GM21786 (cell line): ENCODE data around the gene BTK.
A peak's percentile ranks its signal among the peaks of the same experiment; 100 is the strongest.

Experiments used
- ATAC-seq: cut with Tn5 transposase; IDR thresholded peaks from one replicate; pipeline ENCODE4 v1.9.1; 2021; ENCODE audit not compliant: unreplicated experiment

Gene BTK

GRCh38 chrX:101385795-101386541 lies at the start of gene BTK:
Gene BTK (minus strand): TSS chrX:101386191. CDS start chrX:101375284, 10,907 bp downstream.
- ATAC-seq: peak; percentile 61

DNA sequence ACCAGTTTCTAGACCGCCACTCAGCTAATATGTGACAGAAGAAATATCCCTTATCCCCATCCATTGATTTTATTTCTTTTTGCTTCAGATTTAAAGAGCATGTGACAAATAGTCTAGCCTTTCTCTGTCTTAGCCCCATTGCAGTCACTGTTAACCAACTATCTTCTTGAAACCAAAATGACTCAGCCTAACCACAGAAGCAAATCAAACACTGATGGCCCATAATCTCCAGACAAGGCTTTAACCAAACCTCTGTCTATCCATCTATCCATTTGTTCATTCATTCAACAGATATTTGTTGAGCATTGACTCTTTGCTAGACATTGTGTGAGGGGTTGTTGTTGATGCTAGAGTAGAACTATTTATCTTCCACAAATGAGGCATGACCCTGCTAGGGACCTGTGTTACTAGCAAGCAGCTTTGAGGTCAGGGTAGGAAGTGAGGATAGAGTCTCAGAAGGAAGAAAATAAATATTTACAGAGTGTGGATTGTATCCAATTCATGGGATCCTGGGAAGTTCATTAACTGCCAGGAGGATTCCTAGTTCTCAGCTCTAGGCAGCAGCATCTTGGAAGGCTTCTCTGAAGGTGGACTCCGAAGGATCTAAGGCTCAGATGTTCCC lies 44.6 kb upstream of the BTK start:
- ATAC-seq: peak; percentile 93

GRCh38 chrX:101429934-101430333 lies 43.9 kb upstream of the BTK start:
- ATAC-seq: peak; percentile 40

DNA sequence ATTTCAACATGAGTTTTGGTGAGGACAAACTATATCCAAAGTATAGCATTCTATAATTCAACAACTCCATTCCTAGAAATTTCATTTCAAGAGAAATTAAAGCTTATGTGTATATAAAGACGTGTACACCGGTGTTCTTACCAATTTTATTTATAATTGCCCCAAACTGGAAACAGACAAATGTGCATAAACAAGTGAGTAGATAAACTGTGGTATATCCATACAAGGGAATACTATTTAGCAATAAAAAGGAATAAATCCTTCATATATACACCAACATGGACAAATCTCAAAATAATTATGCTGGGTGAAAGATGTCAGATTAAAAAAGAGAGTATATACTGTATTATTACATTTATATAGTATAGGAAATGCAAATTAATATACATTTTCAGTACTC lies 42.0 kb upstream of the BTK start:
- ATAC-seq: no peak

- ATAC-seq: no peak
Observed at GRCh38 chrX:101419489-101419888, 33.5 kb upstream of the BTK start.

DNA sequence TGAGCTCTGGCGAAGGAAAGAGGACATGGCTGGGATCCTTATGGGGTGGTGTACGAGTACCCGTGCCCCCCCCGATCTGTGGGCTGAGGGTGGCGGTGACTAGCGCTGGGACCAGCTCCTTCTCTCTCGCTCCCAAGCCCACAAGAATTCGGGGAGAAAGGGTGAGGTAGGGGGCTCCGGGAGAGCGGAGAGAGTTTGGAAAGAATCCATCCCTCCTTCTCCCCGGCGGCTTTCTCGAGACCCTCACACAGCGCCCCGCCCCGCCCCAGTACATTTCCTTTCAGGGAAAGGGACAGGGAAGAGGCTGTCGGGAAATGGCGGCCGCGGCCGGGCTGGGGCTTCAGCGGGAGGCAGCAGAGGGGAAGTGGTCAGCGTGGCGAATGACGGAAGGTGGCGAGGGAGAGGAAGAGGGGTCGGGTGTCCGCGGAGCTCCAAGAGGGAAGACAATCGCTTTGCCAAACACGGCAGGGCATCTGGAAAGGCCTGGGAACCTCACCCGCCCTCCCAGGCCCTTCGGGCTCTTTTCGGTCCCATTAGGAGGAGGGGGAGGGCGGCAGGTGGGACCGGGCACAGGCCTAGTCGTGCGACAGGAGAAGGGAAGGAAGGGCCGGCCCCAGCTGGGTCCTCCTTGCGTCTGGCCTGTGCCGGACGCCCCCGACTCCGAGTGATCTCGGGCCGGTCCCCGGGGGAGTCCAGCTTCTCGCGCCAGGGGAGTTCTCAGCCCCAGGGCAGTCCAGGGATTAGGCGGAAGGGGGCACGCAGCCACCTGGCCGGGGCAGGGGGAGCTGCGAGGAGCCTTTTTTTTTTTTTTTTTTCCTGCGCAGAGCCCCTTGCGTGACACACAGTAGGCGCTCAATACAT lies 32.2 kb upstream of the BTK start:
- ATAC-seq: peak; percentile 36

- no peak for ATAC-seq
Observed at GRCh38 chrX:101417190-101417589, 31.2 kb upstream of the BTK start.

DNA sequence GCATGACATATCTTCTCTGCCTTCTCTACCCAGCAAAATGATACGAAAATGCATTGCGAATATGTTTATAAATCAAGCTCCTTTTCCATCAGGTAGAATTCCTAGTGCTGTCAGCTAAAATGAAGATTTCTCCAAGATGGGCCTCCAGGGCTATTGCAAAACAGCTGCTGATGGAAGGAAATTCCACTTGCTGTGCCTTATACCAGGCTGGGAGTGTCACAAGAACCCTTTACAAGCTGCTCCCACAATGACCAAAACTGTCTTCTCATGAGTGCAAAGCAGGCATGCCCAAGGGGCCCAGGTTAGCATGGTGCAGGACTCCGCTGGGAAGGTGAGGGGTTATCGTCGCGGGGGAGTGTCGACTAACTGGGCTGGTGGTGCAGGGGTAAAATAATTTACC lies 30.7 kb upstream of the BTK start:
- no peak for ATAC-seq

GRCh38 chrX:101415180-101416145 lies 29.5 kb upstream of the BTK start:
- peak; percentile 57 for ATAC-seq

- no peak for ATAC-seq
Observed at GRCh38 chrX:101411984-101412383, 26.0 kb upstream of the BTK start.

DNA sequence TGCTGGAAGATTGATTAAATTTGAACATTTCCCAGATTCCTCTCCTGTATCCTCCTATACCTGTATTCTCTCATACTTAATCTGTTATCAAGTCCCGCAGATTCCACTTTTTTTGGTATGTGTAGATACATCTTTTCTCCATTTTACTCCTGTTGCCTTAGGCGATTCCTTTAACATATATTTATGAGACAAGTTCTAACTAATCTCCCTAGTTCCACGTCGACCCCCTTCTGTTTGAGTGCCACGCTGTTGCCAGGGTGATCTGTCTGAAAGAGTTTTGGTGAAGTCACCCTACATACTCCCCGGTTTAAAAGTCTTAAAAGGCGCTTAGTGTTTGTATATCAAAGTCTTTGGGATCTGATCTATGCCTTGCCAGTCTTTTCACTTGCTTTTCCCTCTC lies 24.5 kb upstream of the BTK start:
- no peak for ATAC-seq

- ATAC-seq: no peak
Observed at GRCh38 chrX:101409043-101409442, 23.1 kb upstream of the BTK start.

- ATAC-seq: peak; percentile 21
Observed at GRCh38 chrX:101408532-101408841, 22.5 kb upstream of the BTK start.

- peak; percentile 94 for ATAC-seq
Observed at GRCh38 chrX:101407748-101408531, 21.9 kb upstream of the BTK start, which contains the start of the genes GLA and HNRNPH2. Gene GLA (minus strand): TSS chrX:101407925. CDS start chrX:101407903, 22 bp downstream. Gene HNRNPH2 (plus strand): TSS chrX:101408222. CDS start chrX:101411989, 3,767 bp downstream.

DNA sequence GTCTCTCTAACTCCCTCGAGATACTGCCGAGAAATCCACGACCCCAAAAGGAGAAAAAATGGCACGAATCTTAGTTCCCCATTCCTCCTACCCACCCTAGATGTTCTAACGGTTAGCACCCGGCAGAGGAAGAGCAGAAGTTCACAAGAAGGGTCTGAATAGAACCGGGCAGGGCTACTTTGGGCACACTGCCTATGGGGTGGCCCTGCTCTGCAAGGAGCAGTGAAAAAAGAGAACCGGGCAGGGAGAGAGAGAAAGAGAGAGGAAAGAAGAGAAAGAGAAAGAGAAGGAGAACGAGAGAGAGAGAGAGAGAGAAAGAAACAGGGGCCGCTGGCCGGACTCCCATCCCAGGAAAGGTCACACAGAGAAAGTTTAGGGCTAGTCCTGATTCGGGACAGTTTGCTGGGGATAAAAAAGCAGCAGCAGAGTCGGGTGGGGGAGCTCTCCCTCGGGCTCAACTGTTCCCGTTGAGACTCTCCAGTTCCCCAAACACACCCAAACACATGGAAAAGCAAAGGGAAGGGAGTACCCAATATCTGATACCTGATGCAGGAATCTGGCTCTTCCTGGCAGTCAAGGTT lies 21.3 kb upstream of the BTK start:
- no peak for ATAC-seq

GRCh38 chrX:101399825-101400224 lies 13.8 kb upstream of the BTK start:
- ATAC-seq: no peak

GRCh38 chrX:101398694-101399093 lies 12.7 kb upstream of the BTK start:
- ATAC-seq: no peak

DNA sequence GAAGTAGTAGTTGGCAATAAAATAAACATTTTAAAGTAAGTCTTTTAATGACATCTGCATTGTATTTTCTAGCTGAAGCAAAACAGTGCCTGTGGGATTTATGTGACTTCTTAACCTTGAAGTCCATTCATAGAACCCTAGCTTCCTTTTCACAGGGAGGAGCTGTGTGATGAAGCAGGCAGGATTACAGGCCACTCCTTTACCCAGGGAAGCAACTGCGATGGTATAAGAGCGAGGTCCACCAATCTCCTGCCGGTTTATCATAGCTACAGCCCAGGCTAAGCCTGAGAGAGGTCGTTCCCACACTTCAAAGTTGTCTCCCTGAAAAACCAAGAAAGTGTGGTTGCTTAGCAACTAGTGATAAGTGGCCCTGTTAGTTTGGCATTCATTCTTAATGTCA lies 11.8 kb upstream of the BTK start:
- ATAC-seq: no peak

GRCh38 chrX:101395789-101396188 lies 9.8 kb upstream of the BTK start:
- ATAC-seq: no peak
